Endothelial cell of umbilical vein (primary cell): ENCODE data around the gene NEDD4. TPM values are rescaled to one million over a fixed set of nuclear protein-coding genes. Genes with fewer than 3 reads are reported as not detected.
A peak's percentile ranks its signal among the peaks of the same experiment; 100 is the strongest.

Source experiments
- BruUV-seq: library from RNA; stranded (reverse); fragments of 400-500 nt; replicated peaks from 2 replicates; lab custom pipeline; 2021; lab: Mats Ljungman, UMichigan
- CTCF ChIA-PET: fragments of 300-600, 350-600 bp; sonication (Branson Sonifier 250); formaldehyde crosslinking; loops from one replicate; lab custom pipeline; 2021; ENCODE audit warnings: antibody characterized with exemption, inconsistent platforms; lab: Charles Lee
- POLR2A ChIA-PET: fragments of 300-600, 350-600 bp; sonication (Branson Sonifier 250); formaldehyde crosslinking; loops from one replicate; lab custom pipeline; 2021; ENCODE audit warnings: antibody characterized with exemption, inconsistent platforms; lab: Charles Lee
- DNase-seq: peaks from one replicate; pipeline ENCODE4 v3.0.0-alpha.2; 2011; ENCODE audit warnings: low read depth, low spot score
- FAIRE-seq: peaks from 2 replicates; lab custom pipeline; 2011; peaks lifted over from hg19 to GRCh38; lab: Jason Lieb, UNC
- H2AFZ ChIP-seq: 2 replicates; pipeline ENCODE4 v1.6.0; 2012; ENCODE audit warnings: low read depth, low read length, control low read depth, inconsistent platforms
- H3K27ac ChIP-seq: 2 replicates; pipeline ENCODE4 v1.5.1; 2011; ENCODE audit warnings: low read depth, mild to moderate bottlenecking, control low read depth, low read length, moderate library complexity; ENCODE audit not compliant: insufficient read depth
- H3K27me3 ChIP-seq, 2 experiments: 2 replicates each; pipeline versions ENCODE4 v1.6.0 to v1.6.1; 2011; ENCODE audit warnings: low read length in 2 of 2, mixed read lengths in 1 of 2; ENCODE audit not compliant: control insufficient read depth in 2 of 2, insufficient read depth in 2 of 2
- H3K36me3 ChIP-seq, 2 experiments: 2 replicates in 1 of 2; 3 replicates in 1 of 2; pipeline ENCODE4 v1.5.1; 2011; ENCODE audit warnings: low read length in 2 of 2, mild to moderate bottlenecking in 1 of 2, moderate library complexity in 1 of 2; ENCODE audit not compliant: control insufficient read depth in 2 of 2, insufficient read depth in 2 of 2; ENCODE audit errors: extremely low read depth in 1 of 2
- H3K4me1 ChIP-seq: 3 replicates; pipeline ENCODE4 v1.5.1; 2011; ENCODE audit warnings: mild to moderate bottlenecking, low read length; ENCODE audit not compliant: control insufficient read depth, insufficient read depth; ENCODE audit errors: extremely low read depth
- H3K4me2 ChIP-seq: 2 replicates; pipeline ENCODE4 v1.6.1; 2011; ENCODE audit warnings: low read length, control low read depth, mixed read lengths; ENCODE audit not compliant: insufficient read depth
- H3K4me3 ChIP-seq, 3 experiments: fragments of 200-600 bp in 1 of 3; sonication (generic), shearing (Covaris generic) in 1 of 3; replicated peaks in 1 of 3; 2 replicates each; pipeline ENCODE4 v1.5.1; 2011 to 2016; ENCODE audit warnings: control low read depth in 3 of 3, low read length in 3 of 3, mild to moderate bottlenecking in 2 of 3, inconsistent platforms in 1 of 3, low read depth in 1 of 3, moderate library complexity in 1 of 3; ENCODE audit not compliant: insufficient read depth in 1 of 3
- H3K79me2 ChIP-seq: 2 replicates; pipeline ENCODE4 v1.6.0; 2012; ENCODE audit warnings: low read length, inconsistent platforms; ENCODE audit not compliant: control insufficient read depth, insufficient read depth
- H3K9ac ChIP-seq: replicated peaks from 2 replicates; pipeline ENCODE3; 2011; ENCODE audit warnings: low read length, control low read depth; ENCODE audit not compliant: insufficient read depth; ENCODE audit errors: extremely low read depth
- H3K9me1 ChIP-seq: replicated peaks from 3 replicates; pipeline ENCODE4 v1.6.0; 2011; ENCODE audit warnings: mild to moderate bottlenecking, low read length; ENCODE audit not compliant: control insufficient read depth, insufficient read depth; ENCODE audit errors: extremely low read depth
- H3K9me3 ChIP-seq: replicated peaks from 2 replicates; pipeline ENCODE4 v1.5.1; 2012; ENCODE audit warnings: low read length, inconsistent platforms; ENCODE audit not compliant: control insufficient read depth, insufficient read depth
- H4K20me1 ChIP-seq: replicated peaks from 2 replicates; pipeline ENCODE3; 2011; ENCODE audit warnings: mild to moderate bottlenecking, low read length; ENCODE audit not compliant: control insufficient read depth, insufficient read depth; ENCODE audit errors: extremely low read depth
- EZH2 ChIP-seq: IDR thresholded peaks from 2 replicates; pipeline ENCODE4 v1.6.1; 2012; ENCODE audit warnings: borderline replicate concordance, low read depth, mild to moderate bottlenecking, moderate library complexity, low read length, inconsistent platforms; ENCODE audit not compliant: severe bottlenecking
- FOS ChIP-seq: IDR thresholded peaks from 2 replicates; pipeline ENCODE4 v1.6.1; 2011; ENCODE audit warnings: mild to moderate bottlenecking, low read length, moderate library complexity, borderline replicate concordance; ENCODE audit not compliant: insufficient read depth
- GATA2 ChIP-seq: IDR thresholded peaks from 2 replicates; pipeline ENCODE4 v1.7.0; 2011; ENCODE audit warnings: low read depth, mild to moderate bottlenecking, moderate library complexity, mixed read lengths, low read length; ENCODE audit not compliant: insufficient read length, insufficient read depth
- JUN ChIP-seq: IDR thresholded peaks from 2 replicates; pipeline ENCODE4 v1.6.1; 2011; ENCODE audit warnings: borderline replicate concordance, low read depth; ENCODE audit not compliant: insufficient read length, insufficient read depth
- MAX ChIP-seq: IDR thresholded peaks from 2 replicates; pipeline ENCODE4 v1.6.1; 2011; ENCODE audit not compliant: insufficient read depth, insufficient read length
- MYC ChIP-seq: IDR thresholded peaks from one replicate; pipeline ENCODE4 v1.6.1; 2011; ENCODE audit warnings: mild to moderate bottlenecking, low read depth, low read length
- POLR2A ChIP-seq: IDR thresholded peaks from 2 replicates; pipeline ENCODE4 v1.6.1; 2012; ENCODE audit warnings: low read depth, mild to moderate bottlenecking, control low read depth, low read length
- POLR2AphosphoS5 ChIP-seq: IDR thresholded peaks from 2 replicates; pipeline ENCODE4 v1.6.1; 2012; ENCODE audit warnings: low read depth, mild to moderate bottlenecking, control low read depth, low read length, moderate library complexity; ENCODE audit not compliant: insufficient read depth
- dilution Hi-C: fragments of 300-500 bp; cut with MboI; formaldehyde crosslinking; loops from one replicate; pipeline ENCODE4 v1.15.0; 2019; ENCODE audit warnings: low sequenced_read_pairs; ENCODE audit not compliant: extremely low pct_ligation_motif_present
- intact Hi-C: fragments of 100-400 bp; cut with micrococcal nuclease; formaldehyde crosslinking; loops from one replicate; pipeline ENCODE4 v1.10.0; 2022
- polyA plus RNA-seq, 4 experiments: library from polyadenylated mRNA; depleted of rRNA in 3 of 4; stranded (reverse) in 3 of 4; unstranded in 1 of 4; fragments of >200 nt; gene quantifications; 2 replicates each; pipeline versions ENCODE4 v1.2.1 to v1.2.3, GENCODE V29; 2011 to 2012; ENCODE audit warnings: missing spikeins in 1 of 4
- total RNA-seq: library from RNA; stranded (reverse); gene quantifications from 2 replicates; pipeline ENCODE4 v1.2.3, GENCODE V29; 2021
- TF ChIP-seq, protein P1 (sequence below), 2 donors: IDR thresholded peaks; 1 replicate in 1 of 2; 2 replicates in 1 of 2; pipeline ENCODE4 v1.5.1; 2011; ENCODE audit warnings: low read length in 2 of 2, mild to moderate bottlenecking in 2 of 2, moderate library complexity in 2 of 2, control low read depth in 1 of 2, inconsistent platforms in 1 of 2, low read depth in 1 of 2; ENCODE audit not compliant: insufficient read depth in 1 of 2; ENCODE audit errors: extremely low read depth in 1 of 2

NEDD4 gene
- total and polyA plus RNA-seq, 2 donors (not counting 3 experiments of a cell fraction or from before 2014, with no cell fraction given) = 9.2 to 39.0 TPM

- Histone ChIP-seq H3K27ac (no peak overlapping the region), H3K27me3 (no peaks in the 10 kb centered on the region), H2AFZ (no peak overlapping the region), H3K9me1 (no peaks in the 10 kb centered on the region), H4K20me1 (no peaks in the 10 kb centered on the region), H3K4me3 (no peak overlapping the region), H3K79me2 (no peaks in the 10 kb centered on the region), H3K36me3 (no peaks in the 10 kb centered on the region), H3K4me1 (no peaks in the 10 kb centered on the region), H3K9ac (no peak overlapping the region), H3K4me2 (no peak overlapping the region), H3K9me3 (no peaks in the 10 kb centered on the region)
- ChIA-PET POLR2A (no interaction called here), CTCF (interaction anchor here (1.0 to 1.3 kb wide), 2 partner anchors 14 to 24 kb away, joined by 3 to 4 read pairs; no protein-coding TSS in a partner anchor)
- intact Hi-C loops (no loop called here), dilution Hi-C loops (no loop called here)
- DNase-seq (no peak), FAIRE-seq (peak; percentile 15)
- no peak for TF ChIP-seq POLR2AphosphoS5
- TF ChIP-seq, protein P1, sequence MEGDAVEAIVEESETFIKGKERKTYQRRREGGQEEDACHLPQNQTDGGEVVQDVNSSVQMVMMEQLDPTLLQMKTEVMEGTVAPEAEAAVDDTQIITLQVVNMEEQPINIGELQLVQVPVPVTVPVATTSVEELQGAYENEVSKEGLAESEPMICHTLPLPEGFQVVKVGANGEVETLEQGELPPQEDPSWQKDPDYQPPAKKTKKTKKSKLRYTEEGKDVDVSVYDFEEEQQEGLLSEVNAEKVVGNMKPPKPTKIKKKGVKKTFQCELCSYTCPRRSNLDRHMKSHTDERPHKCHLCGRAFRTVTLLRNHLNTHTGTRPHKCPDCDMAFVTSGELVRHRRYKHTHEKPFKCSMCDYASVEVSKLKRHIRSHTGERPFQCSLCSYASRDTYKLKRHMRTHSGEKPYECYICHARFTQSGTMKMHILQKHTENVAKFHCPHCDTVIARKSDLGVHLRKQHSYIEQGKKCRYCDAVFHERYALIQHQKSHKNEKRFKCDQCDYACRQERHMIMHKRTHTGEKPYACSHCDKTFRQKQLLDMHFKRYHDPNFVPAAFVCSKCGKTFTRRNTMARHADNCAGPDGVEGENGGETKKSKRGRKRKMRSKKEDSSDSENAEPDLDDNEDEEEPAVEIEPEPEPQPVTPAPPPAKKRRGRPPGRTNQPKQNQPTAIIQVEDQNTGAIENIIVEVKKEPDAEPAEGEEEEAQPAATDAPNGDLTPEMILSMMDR (IDR thresholded peaks at IDR 0.05; ENCODE audit: extremely low read depth in 1 of 2, insufficient read depth in 1 of 2, low read depth in 1 of 2, low read length in 2 of 2) = no peak
- TF ChIP-seq EZH2 = no peak
- TF ChIP-seq MAX = no peak
- BruUV-seq = no TSS peak
Observed at GRCh38 chr15:56031836-56032235, 38.4 kb upstream of the NEDD4 start.

DNA sequence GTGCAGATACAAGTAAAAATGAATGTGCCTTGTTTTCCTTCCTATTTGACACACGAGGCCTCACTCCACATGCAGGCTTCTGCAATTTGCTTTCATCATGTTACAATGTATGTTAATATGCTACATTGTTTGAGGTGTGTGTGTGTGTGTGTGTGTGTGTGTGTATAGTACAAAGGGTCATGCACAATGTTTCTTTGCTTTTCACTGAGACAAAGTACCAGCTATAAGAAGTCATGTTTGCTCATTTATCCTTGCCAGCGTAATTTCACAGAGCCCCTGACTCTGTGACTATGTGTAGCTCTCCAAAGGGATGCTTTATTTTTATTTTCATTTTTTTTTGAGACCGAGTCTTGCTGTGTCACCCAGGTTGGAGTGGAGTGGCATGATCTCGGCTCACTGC is 38.0 kb upstream of the NEDD4 start:
- Histone ChIP-seq H3K4me1 (no peaks in the 10 kb centered on the region), H3K27ac (no peak overlapping the region), H4K20me1 (no peaks in the 10 kb centered on the region), H3K36me3 (no peaks in the 10 kb centered on the region), H3K9me1 (no peaks in the 10 kb centered on the region), H3K4me2 (no peak overlapping the region), H3K4me3 (no peak overlapping the region), H3K79me2 (no peaks in the 10 kb centered on the region), H2AFZ (no peak overlapping the region), H3K9me3 (no peaks in the 10 kb centered on the region), H3K27me3 (no peaks in the 10 kb centered on the region), H3K9ac (no peak overlapping the region)
- no TSS peak for BruUV-seq
- POLR2A ChIA-PET = no interaction called here
- CTCF ChIA-PET = interaction anchor here (1.3 kb wide), 1 partner anchor 14 kb away, joined by 4 read pairs; no protein-coding TSS in a partner anchor
- no peak for DNase-seq
- TF ChIP-seq GATA2 = no peak
- TF ChIP-seq JUN = no peak
- no peak for TF ChIP-seq POLR2AphosphoS5
- TF ChIP-seq MYC = no peak
- TF ChIP-seq, protein P1 (IDR thresholded peaks at IDR 0.05; ENCODE audit: extremely low read depth in 1 of 2, insufficient read depth in 1 of 2, low read depth in 1 of 2, low read length in 2 of 2) = no peak
- no peak for TF ChIP-seq EZH2
- no peak for TF ChIP-seq POLR2A
- TF ChIP-seq MAX = no peak
- no peak for TF ChIP-seq FOS
- dilution Hi-C loops = no loop called here
- intact Hi-C loops = no loop called here
- no peak for FAIRE-seq
